Measurements from ENCODE around the gene OGT. TPM values are rescaled to one million over a fixed set of nuclear protein-coding genes. Genes with fewer than 3 reads are reported as not detected.

Gene OGT
- total RNA-seq, 1 experiment from 2014 or later: 143 TPM

- Histone ChIP-seq H3K4me1 (ENCODE audit: control insufficient read depth in 1 of 2, insufficient read depth in 2 of 2, low read length in 2 of 2) (peaks cover 9 to 19% of the 10 kb centered on the region in 2 experiments), H3K9ac (ENCODE audit: low read length) (no peak overlapping the region), H3K4me2 (ENCODE audit: low read length) (peak overlapping the region; percentile 41), H3K79me2 (ENCODE audit: insufficient read depth, low read length) (no peaks in the 10 kb centered on the region), H4K20me1 (ENCODE audit: insufficient read depth) (no peaks in the 10 kb centered on the region), H3K27me3 (ENCODE audit: insufficient read depth, low read length) (no peaks in the 10 kb centered on the region), H3K27ac (ENCODE audit: low read depth, low read length) (peak overlapping the region; percentile 50), H3K4me3 (replicated peaks in 1 of 2; ENCODE audit: low read depth in 1 of 2, low read length in 2 of 2) (no peak overlapping the region), H2AFZ (ENCODE audit: low read depth, low read length, poor library complexity, severe bottlenecking) (no peak overlapping the region), H3K9me2 (ENCODE audit: insufficient read depth) (no peaks in the 10 kb centered on the region), H3K36me3 (ENCODE audit: control insufficient read depth in 1 of 2, insufficient read depth in 2 of 2, low read length in 2 of 2) (no peaks in the 10 kb centered on the region), H3K9me3 (ENCODE audit: control insufficient read depth in 1 of 2, insufficient read depth in 1 of 2, low read depth in 1 of 2, low read length in 2 of 2) (no peaks in the 10 kb centered on the region)
- CTCF ChIA-PET: no interaction called here
- RAD21 ChIA-PET (ENCODE audit: low non-redundant PET in 1 of 2, low total read pairs in 2 of 2, uncharacterized antibody in 2 of 2, unreplicated experiment in 2 of 2): no interaction called here
- BruUV-seq (replicated peaks): no TSS peak
- POLR2A ChIA-PET: interaction anchor here (0.7 kb wide), 1 partner anchor 11 kb away, joined by 5 read pairs; no protein-coding TSS in a partner anchor
- no peak for TF ChIP-seq ZFX (IDR thresholded peaks at IDR 0.05)
- DNase-seq (ENCODE audit: low read depth, low spot score): no peak
- intact Hi-C loops (cut with micrococcal nuclease): no loop called here
- ATAC-seq: no peak
Measured at GRCh38 chrX:71622032-71622575, 89.2 kb downstream of the OGT start.

GRCh38 chrX:71622576-71623450, 89.9 kb downstream of the OGT start:
- Histone ChIP-seq H3K4me3 (replicated peaks in 1 of 2; ENCODE audit: low read depth in 1 of 2, low read length in 2 of 2) (no peak overlapping the region), H3K9ac (ENCODE audit: low read length) (no peak overlapping the region), H3K27ac (ENCODE audit: low read depth, low read length) (peak overlapping the region; percentile 50), H3K9me3 (ENCODE audit: control insufficient read depth in 1 of 2, insufficient read depth in 1 of 2, low read depth in 1 of 2, low read length in 2 of 2) (no peaks in the 10 kb centered on the region), H2AFZ (ENCODE audit: low read depth, low read length, poor library complexity, severe bottlenecking) (no peak overlapping the region), H3K9me2 (ENCODE audit: insufficient read depth) (no peaks in the 10 kb centered on the region), H3K79me2 (ENCODE audit: insufficient read depth, low read length) (no peaks in the 10 kb centered on the region), H3K4me1 (ENCODE audit: control insufficient read depth in 1 of 2, insufficient read depth in 2 of 2, low read length in 2 of 2) (peaks cover 9 to 19% of the 10 kb centered on the region in 2 experiments), H3K4me2 (ENCODE audit: low read length) (peak overlapping the region; percentile 41), H3K27me3 (ENCODE audit: insufficient read depth, low read length) (no peaks in the 10 kb centered on the region), H4K20me1 (ENCODE audit: insufficient read depth) (no peaks in the 10 kb centered on the region), H3K36me3 (ENCODE audit: control insufficient read depth in 1 of 2, insufficient read depth in 2 of 2, low read length in 2 of 2) (no peaks in the 10 kb centered on the region)
- no TSS peak for BruUV-seq (replicated peaks)
- peak; percentile 19 for DNase-seq (ENCODE audit: low read depth, low spot score)
- ATAC-seq: peak; percentile 91
- intact Hi-C loops (cut with micrococcal nuclease): no loop called here
- ChIA-PET RAD21 (ENCODE audit: low non-redundant PET in 1 of 2, low total read pairs in 2 of 2, uncharacterized antibody in 2 of 2, unreplicated experiment in 2 of 2) (no interaction called here), POLR2A (no interaction called here), CTCF (no interaction called here)
- TF ChIP-seq RAD21 (IDR thresholded peaks at IDR 0.05; ENCODE audit: low read depth): peak; percentile 2; the same call in 1 of the 2 replicates
- TF ChIP-seq CTCF (IDR thresholded peaks at IDR 0.05 in 2 of 3, conservative IDR thresholded peaks at IDR 0.05 in 1 of 3; ENCODE audit: borderline replicate concordance in 1 of 3, insufficient read depth in 1 of 3, low read depth in 2 of 3, low read length in 2 of 3): 0 out of 6 replicates have a peak, but pooled peaks of 2 of the 3 experiments have one; percentile 6 to 12
- TF ChIP-seq FOSL1 (IDR thresholded peaks at IDR 0.05; ENCODE audit: low read depth): no peak
- TF ChIP-seq MAX (IDR thresholded peaks at IDR 0.05): peak; percentile 66

Data from HCT116 (cell line).